ACHN (cell line): ENCODE data around the gene POLR2B.

Experiments
- DNase-seq: peaks from one replicate; pipeline ENCODE4 v3.0.0-alpha.2; 2015
- in situ Hi-C: cut with HindIII; loops from 2 replicates; pipeline ENCODE4 v1.10.0; 2017; ENCODE audit warnings: low sequenced_read_pairs, low pct_ligation_motif_present, low pct_unique_long_range_greater_than_20kb

Gene POLR2B

GRCh38 chr4:57073559-57073958 is 94.9 kb downstream of the POLR2B start:
- in situ Hi-C loops, result no loop called here
- no peak for DNase-seq

- in situ Hi-C loops, result no loop called here
- no peak for DNase-seq
These were observed 96.0 kb downstream of the POLR2B start for GRCh38 chr4:57074744-57075143.

GRCh38 chr4:57075367-57075766 is 96.7 kb downstream of the POLR2B start:
- no peak for DNase-seq
- in situ Hi-C loops, result no loop called here

GRCh38 chr4:57076646-57077045 is 98.0 kb downstream of the POLR2B start:
- in situ Hi-C loops, result no loop called here
- DNase-seq, result no peak

GRCh38 chr4:57077550-57078343 is 99.1 kb downstream of the POLR2B start:
- in situ Hi-C loops, result no loop called here
- DNase-seq, result peak; percentile 68

GRCh38 chr4:57078685-57079521 is 100.2 kb downstream of the POLR2B start:
- DNase-seq, result peak; percentile 79
- in situ Hi-C loops, result no loop called here
